Effector memory CD8-positive, alpha-beta T cell (primary cell): ENCODE data around the gene DGCR8.
A peak's percentile ranks its signal among the peaks of the same experiment; 100 is the strongest.

Source experiments
- ATAC-seq: fragments of 150-1000 bp; cut with Tn5 transposase; replicated peaks from 2 replicates; pipeline ENCODE4 v1.10.0; 2021; ENCODE audit warnings: mild to moderate bottlenecking, moderate library complexity
- DNase-seq, 3 experiments: peaks; one replicate each; pipeline ENCODE4 v3.0.0; 2021
- H3K27ac Mint-ChIP-seq, 2 donors: one replicate each; pipeline ENCODE4 v1.8.0; 2022; ENCODE audit warnings: mild to moderate bottlenecking in 2 of 2, mixed read lengths in 2 of 2, moderate library complexity in 2 of 2
- H3K27me3 Mint-ChIP-seq, 2 donors: one replicate each; pipeline ENCODE4 v1.8.0; 2022; ENCODE audit warnings: mixed read lengths in 2 of 2
- H3K36me3 Mint-ChIP-seq: one replicate; pipeline ENCODE4 v1.8.0; 2022; ENCODE audit warnings: mild to moderate bottlenecking, moderate library complexity, mixed read lengths; ENCODE audit not compliant: insufficient read depth
- H3K4me1 Mint-ChIP-seq, 2 donors: one replicate each; pipeline ENCODE4 v1.8.0; 2022; ENCODE audit warnings: low read depth in 2 of 2, mixed read lengths in 2 of 2
- H3K4me3 Mint-ChIP-seq, 2 donors: one replicate each; pipeline ENCODE4 v1.8.0; 2022; ENCODE audit warnings: mild to moderate bottlenecking in 2 of 2, mixed read lengths in 2 of 2, moderate library complexity in 2 of 2
- H3K9me3 Mint-ChIP-seq, 2 donors: one replicate each; pipeline ENCODE4 v1.8.0; 2022; ENCODE audit warnings: mixed read lengths in 2 of 2

Gene DGCR8

GRCh38 chr22:20040327-20041200 is 39.5 kb upstream of the DGCR8 start:
- H3K27ac Mint-ChIP-seq = no peak overlapping the region
- DNase-seq (no peak), ATAC-seq (no peak)
- no peaks in the 10 kb centered on the region for H3K9me3 Mint-ChIP-seq
- H3K4me3 Mint-ChIP-seq = no peak overlapping the region
- no peaks in the 10 kb centered on the region for H3K27me3 Mint-ChIP-seq
- peaks cover 12 to 22% of the 10 kb centered on the region in 2 donors for H3K4me1 Mint-ChIP-seq
- H3K36me3 Mint-ChIP-seq = peaks cover 21% of the 10 kb centered on the region

GRCh38 chr22:20043057-20043996 is 36.7 kb upstream of the DGCR8 start:
- no peaks in the 10 kb centered on the region for H3K9me3 Mint-ChIP-seq
- ATAC-seq (no peak), DNase-seq (no peak)
- no peaks in the 10 kb centered on the region for H3K27me3 Mint-ChIP-seq
- peaks cover 2 to 15% of the 10 kb centered on the region in 2 donors for H3K4me1 Mint-ChIP-seq
- no peak overlapping the region for H3K4me3 Mint-ChIP-seq
- H3K36me3 Mint-ChIP-seq = peaks cover 34% of the 10 kb centered on the region
- H3K27ac Mint-ChIP-seq = peak overlapping the region; percentile 41 to 60

GRCh38 chr22:20043997-20044342 is 36.1 kb upstream of the DGCR8 start:
- peaks cover 2 to 15% of the 10 kb centered on the region in 2 donors for H3K4me1 Mint-ChIP-seq
- no peak overlapping the region for H3K4me3 Mint-ChIP-seq
- ATAC-seq (no peak), DNase-seq (no peak)
- peaks cover 36% of the 10 kb centered on the region for H3K36me3 Mint-ChIP-seq
- H3K9me3 Mint-ChIP-seq = no peaks in the 10 kb centered on the region
- peak overlapping the region; percentile 41 to 60 for H3K27ac Mint-ChIP-seq
- H3K27me3 Mint-ChIP-seq = no peaks in the 10 kb centered on the region

GRCh38 chr22:20044495-20045151 is 35.4 kb upstream of the DGCR8 start:
- no peak overlapping the region for H3K4me3 Mint-ChIP-seq
- no peaks in the 10 kb centered on the region for H3K9me3 Mint-ChIP-seq
- peak overlapping the region; percentile 17 to 60 for H3K27ac Mint-ChIP-seq
- peaks cover 5 to 15% of the 10 kb centered on the region in 2 donors for H3K4me1 Mint-ChIP-seq
- no peaks in the 10 kb centered on the region for H3K27me3 Mint-ChIP-seq
- DNase-seq (no peak), ATAC-seq (no peak)
- H3K36me3 Mint-ChIP-seq = peaks cover 43% of the 10 kb centered on the region

GRCh38 chr22:20046730-20047129 is 33.3 kb upstream of the DGCR8 start:
- Mint-ChIP-seq H3K4me3 (no peak overlapping the region), H3K4me1 (peaks cover 4 to 10% of the 10 kb centered on the region in 2 donors), H3K27me3 (no peaks in the 10 kb centered on the region), H3K9me3 (no peaks in the 10 kb centered on the region), H3K27ac (peak overlapping the region in 1 of 2 donors; percentile 69), H3K36me3 (peaks cover 55% of the 10 kb centered on the region)
- DNase-seq (no peak), ATAC-seq (no peak)

- Mint-ChIP-seq H3K27me3 (no peaks in the 10 kb centered on the region), H3K27ac (no peak overlapping the region), H3K9me3 (no peaks in the 10 kb centered on the region), H3K4me3 (no peak overlapping the region), H3K4me1 (peaks cover 0 to 6% of the 10 kb centered on the region in 2 donors), H3K36me3 (peaks cover 55% of the 10 kb centered on the region)
- DNase-seq = no peak
- ATAC-seq = no peak
These were observed 28.1 kb upstream of the DGCR8 start for GRCh38 chr22:20051927-20052308.

- no peaks in the 10 kb centered on the region for H3K27me3 Mint-ChIP-seq
- peaks cover 0 to 6% of the 10 kb centered on the region in 2 donors for H3K4me1 Mint-ChIP-seq
- no peak overlapping the region for H3K4me3 Mint-ChIP-seq
- DNase-seq (no peak), ATAC-seq (no peak)
- peaks cover 48% of the 10 kb centered on the region for H3K36me3 Mint-ChIP-seq
- no peaks in the 10 kb centered on the region for H3K9me3 Mint-ChIP-seq
- no peak overlapping the region for H3K27ac Mint-ChIP-seq
These were observed 27.5 kb upstream of the DGCR8 start for GRCh38 chr22:20052309-20053259.

GRCh38 chr22:20053407-20054033 is 26.5 kb upstream of the DGCR8 start:
- no peak overlapping the region for H3K4me3 Mint-ChIP-seq
- DNase-seq (no peak), ATAC-seq (no peak)
- H3K27ac Mint-ChIP-seq = no peak overlapping the region
- no peaks in the 10 kb centered on the region for H3K9me3 Mint-ChIP-seq
- no peaks in the 10 kb centered on the region for H3K27me3 Mint-ChIP-seq
- H3K4me1 Mint-ChIP-seq = peaks cover 7 to 9% of the 10 kb centered on the region in 2 donors
- peaks cover 43% of the 10 kb centered on the region for H3K36me3 Mint-ChIP-seq

GRCh38 chr22:20054034-20054427 is 26.0 kb upstream of the DGCR8 start:
- ATAC-seq (no peak), DNase-seq (no peak)
- Mint-ChIP-seq H3K4me1 (peaks cover 12 to 14% of the 10 kb centered on the region in 2 donors), H3K4me3 (no peak overlapping the region), H3K36me3 (peaks cover 41% of the 10 kb centered on the region), H3K27me3 (no peaks in the 10 kb centered on the region), H3K9me3 (no peaks in the 10 kb centered on the region), H3K27ac (peak overlapping the region in 1 of 2 donors; percentile 69)

- no peak for ATAC-seq
- no peak for DNase-seq
- Mint-ChIP-seq H3K9me3 (no peaks in the 10 kb centered on the region), H3K4me1 (peaks cover 12 to 16% of the 10 kb centered on the region in 2 donors), H3K27me3 (no peaks in the 10 kb centered on the region), H3K36me3 (peaks cover 37% of the 10 kb centered on the region), H3K4me3 (no peak overlapping the region), H3K27ac (peak overlapping the region in 1 of 2 donors; percentile 69)
These were observed 25.6 kb upstream of the DGCR8 start for GRCh38 chr22:20054485-20054884.

- H3K27me3 Mint-ChIP-seq = no peaks in the 10 kb centered on the region
- peaks cover 31% of the 10 kb centered on the region for H3K36me3 Mint-ChIP-seq
- no peaks in the 10 kb centered on the region for H3K9me3 Mint-ChIP-seq
- no peak overlapping the region for H3K4me3 Mint-ChIP-seq
- DNase-seq = no peak
- peaks cover 12 to 17% of the 10 kb centered on the region in 2 donors for H3K4me1 Mint-ChIP-seq
- no peak for ATAC-seq
- no peak overlapping the region for H3K27ac Mint-ChIP-seq
These were observed 24.9 kb upstream of the DGCR8 start for GRCh38 chr22:20055144-20055543.

- H3K9me3 Mint-ChIP-seq = no peaks in the 10 kb centered on the region
- no peak overlapping the region for H3K4me3 Mint-ChIP-seq
- H3K27ac Mint-ChIP-seq = no peak overlapping the region
- H3K4me1 Mint-ChIP-seq = peaks cover 12 to 17% of the 10 kb centered on the region in 2 donors
- peaks cover 26% of the 10 kb centered on the region for H3K36me3 Mint-ChIP-seq
- H3K27me3 Mint-ChIP-seq = no peaks in the 10 kb centered on the region
- DNase-seq (no peak), ATAC-seq (no peak)
These were observed 24.4 kb upstream of the DGCR8 start for GRCh38 chr22:20055654-20056053.
